B cell (primary cell): ENCODE data around the gene STAP2. TPM values are rescaled to one million over a fixed set of nuclear protein-coding genes. Genes with fewer than 3 reads are reported as not detected.
A peak's percentile ranks its signal among the peaks of the same experiment; 100 is the strongest.

Experiments used
- ATAC-seq: fragments of 200-7000 bp; cut with Tn5 transposase; one replicate; pipeline ENCODE4 v1.10.0; 2021; ENCODE audit warnings: low read depth, mild to moderate bottlenecking, moderate number of reproducible peaks, moderate library complexity
- CTCF ChIA-PET: fragments of 350-600 bp; sonication (Branson Sonifier 250); formaldehyde crosslinking; loops from one replicate; lab custom pipeline; 2021; ENCODE audit warnings: antibody characterized with exemption, inconsistent platforms; lab: Charles Lee
- POLR2A ChIA-PET: fragments of 350-600 bp; sonication (Branson Sonifier 250); formaldehyde crosslinking; loops from one replicate; lab custom pipeline; 2021; ENCODE audit warnings: antibody characterized with exemption; lab: Charles Lee
- DNase-seq: peaks from one replicate; pipeline ENCODE4 v3.0.0; 2013
- H2AFZ ChIP-seq: 2 replicates; pipeline ENCODE4 v1.6.1; 2012; ENCODE audit warnings: mild to moderate bottlenecking, low read depth, low read length; ENCODE audit not compliant: insufficient read depth, poor library complexity, severe bottlenecking
- H3K27ac ChIP-seq, 2 donors: 1 replicate in 1 of 2; 2 replicates in 1 of 2; pipeline ENCODE4 v1.5.1; 2012 to 2013; ENCODE audit warnings: low read length in 2 of 2, mild to moderate bottlenecking in 2 of 2, moderate library complexity in 1 of 2
- H3K27me3 ChIP-seq, 4 experiments: fragments of 200-600 bp in 1 of 4; sonication (generic) in 1 of 4; replicated peaks in 1 of 4; 1 replicate in 2 of 4; 2 replicates in 2 of 4; pipeline versions ENCODE4 v1.6.1 to v1.7.0; 2013 to 2016; ENCODE audit warnings: low read length in 3 of 4, mild to moderate bottlenecking in 2 of 4, mixed read lengths in 1 of 4, moderate library complexity in 1 of 4; ENCODE audit not compliant: insufficient read depth in 4 of 4, control insufficient read depth in 3 of 4; ENCODE audit errors: control extremely low read depth in 1 of 4
- H3K36me3 ChIP-seq, 2 experiments: replicated peaks in 1 of 2; 1 replicate in 1 of 2; 2 replicates in 1 of 2; pipeline versions ENCODE4 v1.6.1 to v1.7.1; 2013; ENCODE audit warnings: low read length in 1 of 2; ENCODE audit not compliant: insufficient read depth in 2 of 2, control insufficient read depth in 1 of 2; ENCODE audit errors: control extremely low read depth in 1 of 2, extremely low read depth in 1 of 2
- H3K4me1 ChIP-seq, 2 donors: fragments of 200-600 bp in 1 of 2; sonication (generic) in 1 of 2; 1 replicate in 1 of 2; 2 replicates in 1 of 2; pipeline versions ENCODE4 v1.5.1 to v1.6.1; 2013 to 2017; ENCODE audit warnings: low read length in 2 of 2; ENCODE audit not compliant: control insufficient read depth in 2 of 2, insufficient read depth in 2 of 2
- H3K4me2 ChIP-seq: replicated peaks from 2 replicates; pipeline ENCODE3; 2012; ENCODE audit warnings: mild to moderate bottlenecking, low read depth, low read length; ENCODE audit not compliant: poor library complexity, severe bottlenecking
- H3K4me3 ChIP-seq, 5 experiments: fragments of 200-600 bp in 1 of 5; sonication (generic) in 1 of 5; 1 replicate in 3 of 5; 2 replicates in 2 of 5; pipeline versions ENCODE4 v1.5.1 to v1.7.0; 2011 to 2016; ENCODE audit warnings: low read length in 4 of 5, mild to moderate bottlenecking in 4 of 5, low read depth in 2 of 5, control low read depth in 1 of 5, moderate library complexity in 1 of 5; ENCODE audit not compliant: insufficient read depth in 1 of 5; ENCODE audit errors: control extremely low read depth in 1 of 5, extremely low read depth in 1 of 5
- H3K79me2 ChIP-seq: fragments of 200-600 bp; sonication (generic); one replicate; pipeline ENCODE4 v1.6.0; 2016; ENCODE audit warnings: low read length; ENCODE audit not compliant: control insufficient read depth, insufficient read depth
- H3K9ac ChIP-seq: fragments of 200-600 bp; sonication (generic); 2 replicates; pipeline ENCODE4 v1.6.1; 2017; ENCODE audit warnings: mild to moderate bottlenecking, low read length, moderate library complexity
- H3K9me3 ChIP-seq, 3 donors: one replicate each; pipeline versions ENCODE4 v1.6.1 to v1.7.1; 2013; ENCODE audit warnings: low read length in 2 of 3; ENCODE audit not compliant: control insufficient read depth in 2 of 3, insufficient read depth in 1 of 3; ENCODE audit errors: control extremely low read depth in 1 of 3
- H4K20me1 ChIP-seq: 2 replicates; pipeline ENCODE4 v1.6.0; 2012; ENCODE audit warnings: mild to moderate bottlenecking, low read length; ENCODE audit not compliant: insufficient read depth, control insufficient read depth, poor library complexity, severe bottlenecking
- H3K27ac Mint-ChIP-seq: one replicate; pipeline ENCODE4 v1.8.0; 2021; ENCODE audit warnings: mixed read lengths
- H3K27me3 Mint-ChIP-seq: one replicate; pipeline ENCODE4 v1.8.0; 2021; ENCODE audit warnings: mixed read lengths
- H3K4me1 Mint-ChIP-seq: one replicate; pipeline ENCODE4 v1.8.0; 2021; ENCODE audit warnings: mixed read lengths
- H3K4me3 Mint-ChIP-seq: one replicate; pipeline ENCODE4 v1.8.0; 2021; ENCODE audit warnings: mixed read lengths
- H3K9me3 Mint-ChIP-seq: one replicate; pipeline ENCODE4 v1.8.0; 2022; ENCODE audit warnings: mixed read lengths; ENCODE audit not compliant: insufficient read depth
- EZH2 ChIP-seq: IDR thresholded peaks from 2 replicates; pipeline ENCODE4 v1.6.1; 2012; ENCODE audit warnings: borderline replicate concordance, low read depth, mild to moderate bottlenecking, moderate library complexity, low read length; ENCODE audit not compliant: insufficient read depth, poor library complexity, severe bottlenecking
- WGBS: methylation state at CpG from one replicate; pipeline ENCODE4 v1.1.5; 2013; ENCODE audit warnings: missing lambda C conversion rate; ENCODE audit not compliant: insufficient coverage; 5-methylcytosine and 5-hydroxymethylcytosine counted together
- intact Hi-C: fragments of 100-400 bp; cut with micrococcal nuclease; formaldehyde crosslinking; loops from one replicate; pipeline ENCODE4 v1.10.0; 2022
- polyA plus RNA-seq: library from polyadenylated mRNA; depleted of rRNA; stranded (reverse); fragments of >200 nt; gene quantifications from 2 replicates; pipeline ENCODE4 v1.2.3, GENCODE V29; 2012
- total RNA-seq, 2 donors: library from RNA; stranded (reverse); fragments of 120-200 nt in 1 of 2; gene quantifications; 1 replicate in 1 of 2; 2 replicates in 1 of 2; pipeline versions ENCODE4 v1.2.3 to v1.2.4, GENCODE V29; 2013 to 2022
- TF ChIP-seq, protein P1 (sequence below): fragments of 200-600 bp; IDR thresholded peaks from one replicate; pipeline ENCODE4 v1.8.0; 2022; ENCODE audit warnings: antibody characterized with exemption, mild to moderate bottlenecking

STAP2 gene
- total and polyA plus RNA-seq, 2 donors (not counting 1 experiment from before 2014, with no cell fraction given): 0.27 to 0.72 TPM

DNA sequence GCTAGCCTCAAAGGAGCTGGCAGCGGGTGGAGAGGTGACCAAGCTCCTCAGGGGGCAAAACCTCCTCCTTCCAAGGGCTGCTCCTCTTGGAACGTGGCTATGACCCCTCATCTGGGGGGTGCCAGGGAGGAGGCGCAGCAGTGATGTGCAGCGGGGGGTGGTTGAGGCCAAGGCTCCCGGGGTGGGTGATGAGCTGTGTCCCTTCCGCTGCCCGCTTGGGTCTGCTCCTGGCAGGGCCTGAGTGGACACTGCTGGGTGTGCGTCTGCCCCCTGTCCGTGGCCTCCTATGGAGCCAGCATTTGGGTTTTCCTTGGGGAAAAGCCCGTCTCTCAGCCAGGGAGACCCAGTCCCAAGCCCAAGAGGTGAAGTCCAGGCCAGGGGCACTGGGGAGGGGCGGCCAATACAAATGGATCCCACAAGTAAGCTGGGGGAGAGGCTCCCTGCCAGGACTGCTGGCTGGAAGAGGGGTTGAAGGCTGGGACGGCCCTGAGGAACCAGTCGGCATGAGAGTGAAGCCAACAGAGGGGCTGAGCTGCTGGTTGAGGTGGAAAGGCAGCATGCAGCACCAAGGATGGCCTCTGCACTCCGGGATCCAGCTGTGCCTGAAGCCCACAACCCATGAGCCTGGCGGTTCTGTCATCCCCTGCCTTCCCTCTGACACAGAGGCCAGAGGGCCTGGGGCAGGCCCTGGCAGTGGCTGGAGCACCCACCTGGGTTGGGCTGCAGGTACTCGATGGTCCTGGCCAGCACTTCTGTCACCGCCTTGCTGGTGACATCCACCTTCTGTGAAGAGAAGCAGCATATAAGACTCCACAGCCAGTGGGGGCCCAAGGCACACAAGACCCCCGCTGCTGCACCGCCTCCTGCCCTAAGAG, 27.4 kb upstream of the STAP2 start:
- Mint-ChIP-seq H3K4me1 (peaks cover 34% of the 10 kb centered on the region), H3K27me3 (no peaks in the 10 kb centered on the region), H3K4me3 (no peak overlapping the region), H3K9me3 (no peaks in the 10 kb centered on the region), H3K27ac (peak overlapping the region; percentile 78)
- H3K4me1 ChIP-seq: peaks cover 30 to 37% of the 10 kb centered on the region in 2 donors
- ChIA-PET CTCF (interaction anchor here (1.1 to 1.6 kb wide), 3 partner anchors 8 to 16 kb away, joined by 3 to 6 read pairs (median 5); no protein-coding TSS in a partner anchor), POLR2A (interaction anchor here (0.8 to 1.3 kb wide), 3 partner anchors 10 to 103 kb away, joined by 3 to 10 read pairs (median 3); partner anchors contain the start of gene MPND)
- peaks cover 4% of the 10 kb centered on the region for H3K79me2 ChIP-seq
- H3K9ac ChIP-seq: no peak overlapping the region
- H3K36me3 ChIP-seq: peaks cover 0 to 39% of the 10 kb centered on the region in 2 experiments
- intact Hi-C loops: no loop called here
- ATAC-seq: no peak
- H3K4me2 ChIP-seq: no peak overlapping the region
- no peaks in the 10 kb centered on the region for H3K9me3 ChIP-seq
- no peak overlapping the region for H3K4me3 ChIP-seq
- no peak overlapping the region for H2AFZ ChIP-seq
- peaks cover 10% of the 10 kb centered on the region for H4K20me1 ChIP-seq
- 97% methylated on average over 17 of the region's 19 CpGs for WGBS
- no peak for DNase-seq
- H3K27ac ChIP-seq: no peak overlapping the region
- no peaks in the 10 kb centered on the region for H3K27me3 ChIP-seq
- TF ChIP-seq, protein P1, sequence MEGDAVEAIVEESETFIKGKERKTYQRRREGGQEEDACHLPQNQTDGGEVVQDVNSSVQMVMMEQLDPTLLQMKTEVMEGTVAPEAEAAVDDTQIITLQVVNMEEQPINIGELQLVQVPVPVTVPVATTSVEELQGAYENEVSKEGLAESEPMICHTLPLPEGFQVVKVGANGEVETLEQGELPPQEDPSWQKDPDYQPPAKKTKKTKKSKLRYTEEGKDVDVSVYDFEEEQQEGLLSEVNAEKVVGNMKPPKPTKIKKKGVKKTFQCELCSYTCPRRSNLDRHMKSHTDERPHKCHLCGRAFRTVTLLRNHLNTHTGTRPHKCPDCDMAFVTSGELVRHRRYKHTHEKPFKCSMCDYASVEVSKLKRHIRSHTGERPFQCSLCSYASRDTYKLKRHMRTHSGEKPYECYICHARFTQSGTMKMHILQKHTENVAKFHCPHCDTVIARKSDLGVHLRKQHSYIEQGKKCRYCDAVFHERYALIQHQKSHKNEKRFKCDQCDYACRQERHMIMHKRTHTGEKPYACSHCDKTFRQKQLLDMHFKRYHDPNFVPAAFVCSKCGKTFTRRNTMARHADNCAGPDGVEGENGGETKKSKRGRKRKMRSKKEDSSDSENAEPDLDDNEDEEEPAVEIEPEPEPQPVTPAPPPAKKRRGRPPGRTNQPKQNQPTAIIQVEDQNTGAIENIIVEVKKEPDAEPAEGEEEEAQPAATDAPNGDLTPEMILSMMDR: no peak
- no peak for TF ChIP-seq EZH2

DNA sequence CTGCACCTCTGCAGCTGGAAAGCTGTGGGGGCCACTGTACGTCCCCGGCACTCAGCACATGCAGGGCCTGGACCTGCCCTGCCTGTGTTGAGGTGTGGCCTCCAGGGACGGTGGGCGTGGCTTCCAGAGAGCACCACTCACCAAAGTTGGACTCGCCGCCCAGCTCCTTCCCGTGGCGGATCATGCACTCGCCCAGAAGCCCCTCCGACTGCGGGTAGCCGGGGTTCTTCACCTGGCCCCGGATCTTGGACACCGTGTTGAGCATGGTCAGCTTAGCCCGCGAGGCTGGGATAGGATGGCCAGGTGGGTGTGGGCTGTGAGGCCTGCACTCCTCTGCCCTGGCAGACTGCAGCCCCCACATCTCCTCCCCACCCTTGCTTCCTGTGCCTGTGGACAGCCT, 26.7 kb upstream of the STAP2 start:
- Histone ChIP-seq H3K27me3 (no peaks in the 10 kb centered on the region), H2AFZ (no peak overlapping the region), H3K36me3 (peaks cover 0 to 44% of the 10 kb centered on the region in 2 experiments), H3K4me2 (no peak overlapping the region), H3K4me3 (no peak overlapping the region), H3K4me1 (peaks cover 24 to 31% of the 10 kb centered on the region in 2 donors), H3K9ac (no peak overlapping the region), H3K79me2 (no peaks in the 10 kb centered on the region), H4K20me1 (peaks cover 3% of the 10 kb centered on the region), H3K9me3 (no peaks in the 10 kb centered on the region), H3K27ac (no peak overlapping the region)
- no peaks in the 10 kb centered on the region for H3K9me3 Mint-ChIP-seq
- WGBS: 96% methylated on average over 12 of the region's 16 CpGs
- H3K27me3 Mint-ChIP-seq: no peaks in the 10 kb centered on the region
- no peak for TF ChIP-seq EZH2
- TF ChIP-seq, protein P1: no peak
- no peak overlapping the region for H3K4me3 Mint-ChIP-seq
- POLR2A ChIA-PET: interaction anchor here (0.6 kb wide), 1 partner anchor 60 kb away, joined by 3 read pairs; no protein-coding TSS in a partner anchor
- no peak for ATAC-seq
- peaks cover 27% of the 10 kb centered on the region for H3K4me1 Mint-ChIP-seq
- peak overlapping the region; percentile 20 for H3K27ac Mint-ChIP-seq
- CTCF ChIA-PET: interaction anchor here (1.5 kb wide), 1 partner anchor 13 kb away, joined by 6 read pairs; no protein-coding TSS in a partner anchor
- intact Hi-C loops: no loop called here
- no peak for DNase-seq
